ENCODE results near the gene CBFA2T3. TPM values are rescaled to one million over a fixed set of nuclear protein-coding genes. Genes with fewer than 3 reads are reported as not detected.
A peak's percentile ranks its signal among the peaks of the same experiment; 100 is the strongest.

Gene CBFA2T3
- total and polyA plus RNA-seq, 2 of the 8 experiments (the other 6 are each of a cell fraction or from before 2014, with no cell fraction given) = 0.51 to 1.3 TPM

GRCh38 chr16:88839026-88839529, 137.9 kb downstream of the CBFA2T3 start (continued):
- TF ChIP-seq ZNF274 (IDR thresholded peaks at IDR 0.05; ENCODE audit: borderline replicate concordance, extremely low read depth, low read length) (no peak), FOSL1 (IDR thresholded peaks at IDR 0.05; ENCODE audit: insufficient read depth, low read depth, low read length) (0 out of 2 replicates have a peak, but pooled peaks have one; percentile 59), HDAC2 (IDR thresholded peaks at IDR 0.05; ENCODE audit: borderline replicate concordance in 1 of 2, low read depth in 2 of 2, low read length in 2 of 2) (no peak), JUND (IDR thresholded peaks at IDR 0.05; ENCODE audit: low read length) (no peak)
